ENCODE results near the gene LMLN. TPM values are rescaled to one million over a fixed set of nuclear protein-coding genes. Genes with fewer than 3 reads are reported as not detected.

The LMLN gene
- total RNA-seq, 1 donor: 6.5 TPM

DNA sequence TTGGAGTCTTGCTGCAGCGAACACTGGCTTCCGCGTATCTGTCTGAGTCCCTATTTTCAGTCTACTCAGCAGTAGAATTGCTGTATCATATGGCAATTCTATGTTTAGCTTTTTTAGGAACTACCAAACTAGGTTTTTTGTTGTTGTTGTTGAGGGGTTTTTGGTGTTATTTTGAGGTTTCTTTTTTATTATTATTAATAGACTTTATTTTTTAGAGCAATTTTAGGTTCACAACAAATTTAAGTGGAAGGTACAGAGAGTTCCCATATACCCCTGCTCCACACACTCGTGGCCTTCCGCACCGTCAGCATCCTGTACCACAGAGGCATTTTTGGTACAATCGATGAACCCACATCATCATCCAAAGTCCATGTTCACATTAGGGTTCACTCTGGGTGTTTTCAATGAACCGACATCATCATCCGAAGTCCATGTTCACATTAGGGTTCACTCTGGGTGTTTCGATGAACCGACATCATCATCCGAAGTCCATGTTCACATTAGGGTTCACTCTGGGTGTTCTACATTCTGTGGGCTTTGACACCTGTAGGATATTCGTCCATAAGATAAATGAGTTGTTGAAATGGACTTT lies 67.9 kb downstream of the LMLN start:
- no peak overlapping the region for H3K4me3 ChIP-seq (ENCODE audit: low read depth, low read length)
- TF ChIP-seq CTCF (IDR thresholded peaks at IDR 0.05; ENCODE audit: insufficient read depth, low read depth, low read length): no peak
- no peak for DNase-seq (ENCODE audit: low read depth)

GRCh38 chr3:198028718-198029117 lies 68.7 kb downstream of the LMLN start:
- peak; percentile 65 for DNase-seq (ENCODE audit: low read depth)
- H3K4me3 ChIP-seq (ENCODE audit: low read depth, low read length): no peak overlapping the region
- TF ChIP-seq CTCF (IDR thresholded peaks at IDR 0.05; ENCODE audit: insufficient read depth, low read depth, low read length): no peak

DNA sequence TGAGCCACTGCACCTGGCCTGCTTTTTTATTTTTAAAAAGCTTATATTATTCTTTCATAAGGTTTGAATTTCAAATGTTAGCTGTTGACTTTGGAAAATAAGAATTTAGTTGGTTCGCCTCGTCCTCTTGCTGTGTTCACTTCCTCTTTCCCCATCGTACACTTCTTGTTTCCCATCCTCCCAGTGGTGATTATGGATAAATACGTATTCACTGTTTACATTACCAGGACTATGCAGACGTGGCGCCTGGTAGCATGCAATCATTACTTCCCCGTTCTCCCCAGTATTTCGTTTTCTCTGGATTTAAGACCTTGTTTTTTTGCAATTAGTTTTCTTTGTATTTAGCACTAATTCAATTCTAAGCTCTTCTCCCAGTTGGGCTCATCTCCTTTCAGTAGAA lies 70.1 kb downstream of the LMLN start:
- TF ChIP-seq CTCF (IDR thresholded peaks at IDR 0.05; ENCODE audit: insufficient read depth, low read depth, low read length): no peak
- DNase-seq (ENCODE audit: low read depth): no peak
- H3K4me3 ChIP-seq (ENCODE audit: low read depth, low read length): no peak overlapping the region

- no peak overlapping the region for H3K4me3 ChIP-seq (ENCODE audit: low read depth, low read length)
- no peak for DNase-seq (ENCODE audit: low read depth)
- TF ChIP-seq CTCF (IDR thresholded peaks at IDR 0.05; ENCODE audit: insufficient read depth, low read depth, low read length): no peak
These were observed 70.7 kb downstream of the LMLN start for GRCh38 chr3:198030726-198031125.

DNA sequence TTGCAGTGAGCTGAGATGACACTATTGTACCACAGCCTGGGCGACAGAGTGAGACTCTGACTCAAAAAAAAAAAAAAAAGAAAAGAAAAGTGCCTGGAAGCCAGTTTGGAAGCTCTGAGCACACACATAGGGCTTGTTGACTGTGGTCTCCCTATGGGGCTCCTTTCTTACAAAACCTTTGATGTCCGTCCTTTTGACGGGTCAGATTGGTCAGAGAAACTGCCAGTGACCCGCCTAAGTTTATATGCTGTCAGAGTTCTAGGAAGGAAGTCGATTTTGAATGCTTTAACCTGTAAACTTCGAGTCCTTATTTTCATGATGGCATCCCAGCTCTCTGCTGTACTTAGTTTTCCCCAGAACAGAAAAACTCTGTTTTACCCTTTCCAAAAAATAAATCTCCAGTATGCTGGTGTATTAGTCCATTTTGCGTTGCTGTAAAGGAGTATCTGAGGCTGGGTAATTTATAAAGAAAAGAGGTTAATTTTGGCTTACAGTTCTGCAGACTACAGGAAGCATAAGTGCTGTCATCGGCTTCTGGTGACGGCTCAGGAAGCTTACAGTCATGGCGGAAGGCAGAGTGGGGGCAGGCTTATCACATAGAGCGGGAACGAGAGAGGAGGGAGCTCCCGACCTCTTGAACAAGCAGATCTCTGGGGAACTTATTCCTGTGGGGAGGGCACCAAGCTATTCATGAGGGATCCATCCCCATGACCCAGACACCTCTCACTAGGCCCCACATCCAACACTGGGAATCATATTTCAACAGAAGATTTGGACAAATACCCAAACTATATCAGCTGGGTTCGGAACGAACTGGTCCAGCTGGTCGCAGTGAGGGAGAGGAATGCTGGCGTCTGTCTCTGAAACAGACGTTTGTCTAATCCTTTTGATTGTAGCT lies 72.3 kb downstream of the LMLN start:
- DNase-seq (ENCODE audit: low read depth): no peak
- no peak overlapping the region for H3K4me3 ChIP-seq (ENCODE audit: low read depth, low read length)
- TF ChIP-seq CTCF (IDR thresholded peaks at IDR 0.05; ENCODE audit: insufficient read depth, low read depth, low read length): no peak

GRCh38 chr3:198043119-198043518 lies 83.1 kb downstream of the LMLN start:
- H3K4me3 ChIP-seq (ENCODE audit: low read depth, low read length): no peak overlapping the region
- no peak for TF ChIP-seq CTCF (IDR thresholded peaks at IDR 0.05; ENCODE audit: insufficient read depth, low read depth, low read length)
- no peak for DNase-seq (ENCODE audit: low read depth)

Data from fibroblast of villous mesenchyme (primary cell).